HG02938 (cell line): ENCODE measurements around the gene TIMP4.

Source experiments
- ATAC-seq: cut with Tn5 transposase; IDR thresholded peaks from one replicate; pipeline ENCODE4 v1.9.1; 2021; ENCODE audit warnings: mild to moderate bottlenecking, moderate library complexity; ENCODE audit not compliant: unreplicated experiment

The TIMP4 gene

DNA sequence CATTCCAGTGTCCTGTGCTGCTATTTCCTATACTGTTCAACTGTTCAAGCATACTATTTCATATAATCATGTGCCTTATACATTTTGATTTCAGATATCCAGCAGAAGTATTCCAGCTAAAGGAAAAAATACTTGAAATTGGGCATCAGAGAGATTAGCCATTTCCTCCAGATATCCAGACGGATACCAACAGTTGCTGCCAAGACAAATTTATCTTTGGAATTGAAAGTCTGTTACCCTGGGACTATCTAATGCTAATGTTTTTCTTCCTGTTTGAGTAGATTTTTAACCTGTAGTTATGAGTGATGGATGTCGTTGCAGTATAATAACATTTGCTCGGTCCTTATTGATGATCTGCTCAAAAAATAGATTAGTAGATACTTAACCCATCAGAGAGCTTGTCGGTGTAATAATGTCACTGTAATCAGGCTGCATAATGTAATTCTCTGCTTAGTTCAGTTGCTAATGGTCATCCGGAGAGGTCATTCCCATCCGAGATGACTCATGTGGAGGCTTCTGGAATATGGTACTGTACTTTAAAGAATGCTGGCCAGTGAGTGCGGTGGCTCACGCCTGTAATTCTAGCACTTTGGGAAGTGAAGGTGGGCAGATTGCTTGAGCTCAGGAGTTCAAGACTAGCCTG is 51.5 kb downstream of the TIMP4 start:
- ATAC-seq = no peak
